ENCODE data around the gene SRF.

DNA sequence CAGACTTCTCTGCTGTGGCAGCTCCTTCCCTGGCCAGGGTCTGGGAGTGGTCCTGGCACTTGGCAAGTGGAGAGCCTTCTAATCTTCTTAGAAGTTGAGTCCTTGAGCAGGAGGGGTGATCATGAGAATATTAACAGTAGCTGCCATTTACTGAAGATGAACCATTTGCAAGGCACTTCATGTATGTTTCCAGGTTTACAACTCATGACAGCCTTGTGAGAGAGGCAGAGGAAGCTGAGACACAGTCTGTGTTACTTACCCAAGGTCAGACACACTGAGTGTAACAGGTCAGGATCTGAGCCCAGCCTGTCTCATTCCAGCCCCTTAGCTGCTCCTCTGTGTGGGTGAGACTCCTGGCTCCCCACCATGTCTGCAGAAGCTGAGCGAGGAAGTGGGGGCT, 45.5 kb upstream of the SRF start:
- TF ChIP-seq, protein P1, sequence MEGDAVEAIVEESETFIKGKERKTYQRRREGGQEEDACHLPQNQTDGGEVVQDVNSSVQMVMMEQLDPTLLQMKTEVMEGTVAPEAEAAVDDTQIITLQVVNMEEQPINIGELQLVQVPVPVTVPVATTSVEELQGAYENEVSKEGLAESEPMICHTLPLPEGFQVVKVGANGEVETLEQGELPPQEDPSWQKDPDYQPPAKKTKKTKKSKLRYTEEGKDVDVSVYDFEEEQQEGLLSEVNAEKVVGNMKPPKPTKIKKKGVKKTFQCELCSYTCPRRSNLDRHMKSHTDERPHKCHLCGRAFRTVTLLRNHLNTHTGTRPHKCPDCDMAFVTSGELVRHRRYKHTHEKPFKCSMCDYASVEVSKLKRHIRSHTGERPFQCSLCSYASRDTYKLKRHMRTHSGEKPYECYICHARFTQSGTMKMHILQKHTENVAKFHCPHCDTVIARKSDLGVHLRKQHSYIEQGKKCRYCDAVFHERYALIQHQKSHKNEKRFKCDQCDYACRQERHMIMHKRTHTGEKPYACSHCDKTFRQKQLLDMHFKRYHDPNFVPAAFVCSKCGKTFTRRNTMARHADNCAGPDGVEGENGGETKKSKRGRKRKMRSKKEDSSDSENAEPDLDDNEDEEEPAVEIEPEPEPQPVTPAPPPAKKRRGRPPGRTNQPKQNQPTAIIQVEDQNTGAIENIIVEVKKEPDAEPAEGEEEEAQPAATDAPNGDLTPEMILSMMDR (IDR thresholded peaks at IDR 0.05): no peak
- TF ChIP-seq POLR2A (IDR thresholded peaks at IDR 0.05): no peak
- no peak for TF ChIP-seq POLR2AphosphoS5 (IDR thresholded peaks at IDR 0.05)
